H1 (cell line): ENCODE measurements around the gene MOV10L1. TPM values are rescaled to one million over a fixed set of nuclear protein-coding genes. Genes with fewer than 3 reads are reported as not detected.
A peak's percentile ranks its signal among the peaks of the same experiment; 100 is the strongest.

ENCODE experiments used
- EGR1 ChIP-seq: IDR thresholded peaks from 2 replicates; pipeline ENCODE4 v1.6.1; 2011; ENCODE audit warnings: low read depth, low read length, borderline replicate concordance
- EZH2 ChIP-seq: fragments of 200-600 bp; sonication (generic); IDR thresholded peaks from 2 replicates; pipeline ENCODE4 v1.7.1; 2012; ENCODE audit warnings: low read depth, mild to moderate bottlenecking, moderate library complexity, low read length, inconsistent platforms; ENCODE audit not compliant: severe bottlenecking
- TAF7 ChIP-seq: optimal IDR thresholded peaks from 2 replicates; pipeline ENCODE3; 2011; ENCODE audit warnings: low read depth, mild to moderate bottlenecking, inconsistent platforms, low read length, moderate library complexity, borderline replicate concordance
- TEAD4 ChIP-seq: IDR thresholded peaks from 2 replicates; pipeline ENCODE4 v1.6.1; 2012; ENCODE audit warnings: low read depth, low read length, inconsistent platforms, mixed read lengths
- polyA plus RNA-seq, 7 experiments: library from polyadenylated mRNA; depleted of rRNA in 3 of 7; stranded (reverse) in 5 of 7; unstranded in 2 of 7; fragments of >200 nt in 5 of 7; fragments of 200-250 nt in 2 of 7; gene quantifications; 1 replicate in 5 of 7; 2 replicates in 1 of 7; 4 replicates in 1 of 7; pipeline versions ENCODE4 v1.2.1 to v1.2.3, GENCODE V29; 2011 to 2013; ENCODE audit warnings: missing spikeins in 2 of 7, mixed read lengths in 2 of 7
- total RNA-seq: library from RNA; stranded (reverse); fragmentation: NEBNext Ultra II Directional; extraction: Animal tissue kit (Norgen Biotek cat#: 25700); gene quantifications from 2 replicates; pipeline ENCODE4 v1.2.1, GENCODE V29; 2021

MOV10L1 gene
- total and polyA plus RNA-seq, 2 of the 8 experiments (the other 6 are each of a cell fraction or from before 2014, with no cell fraction given): 0.32 TPM; not detected in 1

DNA sequence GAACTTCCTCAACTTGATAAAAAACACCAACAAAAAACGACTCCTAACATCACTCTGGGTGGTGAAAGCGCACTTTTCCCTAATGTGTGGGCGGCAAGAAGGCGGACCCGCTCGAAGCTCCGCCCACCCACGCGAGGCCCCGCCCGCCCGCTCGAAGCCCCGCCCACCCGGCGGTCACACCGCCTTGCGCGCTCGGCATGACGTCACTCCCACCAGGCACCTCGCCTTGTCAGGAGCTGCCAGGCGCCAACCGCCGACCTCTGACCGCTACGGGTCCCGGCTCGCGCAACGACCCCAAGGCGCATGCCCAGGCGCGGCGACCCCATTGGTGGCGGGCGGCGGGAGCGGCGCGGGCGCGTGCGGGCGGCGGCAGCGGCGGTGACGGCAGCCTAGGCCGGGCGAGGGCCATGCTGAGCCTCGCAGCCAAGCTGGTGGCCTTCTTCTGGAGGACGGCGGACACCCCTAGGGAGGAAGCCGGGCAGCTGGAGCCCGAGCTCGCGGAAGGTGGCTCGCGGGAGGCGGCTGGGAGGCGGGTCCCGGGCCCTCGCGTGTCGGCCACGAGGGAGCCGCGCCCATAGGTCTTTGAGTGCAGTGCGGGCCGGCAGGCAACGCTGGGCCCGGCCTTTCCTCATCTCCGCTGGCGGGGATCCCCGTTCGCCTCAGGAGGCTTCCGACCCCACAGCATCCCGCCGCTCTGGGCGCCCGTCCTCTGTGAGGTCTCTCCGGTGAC lies at the start of gene MOV10L1 (continued):
- TF ChIP-seq EGR1 (peak; percentile 81), EZH2 (no peak), TAF7 (no peak), TEAD4 (no peak)
